Measurements from ENCODE around the gene TTC1.

GRCh38 chr5:159992566-159992965 lies 16.4 kb upstream of the TTC1 start:
- TF ChIP-seq CTCF (IDR thresholded peaks at IDR 0.05; ENCODE audit: low read depth, low read length) (no peak), EZH2phosphoT487 (IDR thresholded peaks at IDR 0.05; ENCODE audit: low read depth) (no peak)
